ENCODE measurements around the gene PDLIM4.

DNA sequence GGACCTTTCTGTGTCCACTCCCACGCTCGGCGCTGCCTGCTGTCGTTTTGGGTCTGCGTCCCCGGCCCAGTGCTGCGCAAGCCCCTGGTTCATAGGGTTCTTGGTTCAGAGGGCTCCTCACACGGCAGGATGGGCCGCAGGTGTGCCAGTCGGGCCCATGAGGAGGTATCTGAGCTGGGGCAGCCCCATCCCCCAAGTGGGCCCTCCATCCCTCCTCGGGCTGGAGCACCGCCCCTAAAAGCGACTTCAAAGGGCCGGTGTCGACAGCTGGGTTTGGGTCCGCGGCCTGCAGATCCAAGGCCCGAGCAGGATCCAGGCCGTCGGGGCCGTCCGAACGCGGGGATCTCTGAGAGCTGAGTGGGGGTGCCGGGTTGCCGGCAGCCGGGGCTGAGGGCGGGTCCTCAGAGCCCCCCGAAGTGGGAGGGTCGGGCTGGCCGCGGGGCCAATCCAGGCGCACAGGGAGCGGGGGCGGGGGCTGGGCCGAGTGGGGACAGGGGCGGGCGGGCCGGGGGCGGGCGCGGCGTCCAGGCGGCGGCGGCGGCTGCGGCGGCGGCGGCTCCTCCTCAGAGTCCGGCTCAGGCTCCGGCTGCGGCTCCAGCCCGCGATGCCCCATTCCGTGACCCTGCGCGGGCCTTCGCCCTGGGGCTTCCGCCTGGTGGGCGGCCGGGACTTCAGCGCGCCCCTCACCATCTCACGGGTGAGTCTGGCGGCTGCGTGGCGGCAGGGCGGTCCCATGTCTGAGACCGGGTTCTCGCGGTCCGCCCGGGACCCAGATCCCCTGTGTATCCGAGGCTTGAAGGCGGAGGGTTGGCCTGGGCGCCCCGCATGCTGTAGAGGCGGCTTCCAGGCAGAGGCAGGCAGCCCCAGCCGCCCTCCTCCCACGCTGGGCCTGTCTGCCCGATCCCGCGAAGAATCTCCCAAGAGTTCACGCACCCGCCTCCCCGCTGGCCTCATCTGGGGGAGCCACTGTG, at the start of gene PDLIM4:
- no peak for TF ChIP-seq YY1 (IDR thresholded peaks at IDR 0.05; ENCODE audit: insufficient read depth, insufficient read length)
- TF ChIP-seq ZNF274 (IDR thresholded peaks at IDR 0.05; ENCODE audit: low read depth, low read length) = no peak

Measured in NT2/D1 (cell line).